ENCODE data around the gene PITPNC1. TPM values are rescaled to one million over a fixed set of nuclear protein-coding genes. Genes with fewer than 3 reads are reported as not detected.

PITPNC1 gene
- total RNA-seq, 1 donor from 2014 or later = 25.4 TPM

- peak; percentile 87 for ATAC-seq
- Histone ChIP-seq H3K27ac (peak overlapping the region; percentile 49), H3K9me3 (no peaks in the 10 kb centered on the region), H3K4me1 (peaks cover 21% of the 10 kb centered on the region), H3K36me3 (no peaks in the 10 kb centered on the region), H3K4me3 (no peak overlapping the region), H3K27me3 (no peaks in the 10 kb centered on the region)
- TF ChIP-seq CTCF (IDR thresholded peaks at IDR 0.05) = no peak
- no peak for DNase-seq
- intact Hi-C loops (cut with DNase I) = no loop called here
Observed at GRCh38 chr17:67390646-67391361, 13.7 kb downstream of the PITPNC1 start.

GRCh38 chr17:67392111-67392510, 15.0 kb downstream of the PITPNC1 start:
- no peaks in the 10 kb centered on the region for H3K9me3 ChIP-seq
- no peak for TF ChIP-seq CTCF (IDR thresholded peaks at IDR 0.05)
- intact Hi-C loops (cut with DNase I) = no loop called here
- DNase-seq (no peak), ATAC-seq (no peak)
- H3K27me3 ChIP-seq = no peaks in the 10 kb centered on the region
- no peaks in the 10 kb centered on the region for H3K36me3 ChIP-seq
- H3K4me1 ChIP-seq = peaks cover 21% of the 10 kb centered on the region
- no peak overlapping the region for H3K27ac ChIP-seq
- no peak overlapping the region for H3K4me3 ChIP-seq

GRCh38 chr17:67393809-67394397, 16.8 kb downstream of the PITPNC1 start:
- no peak overlapping the region for H3K4me3 ChIP-seq
- no peak overlapping the region for H3K27ac ChIP-seq
- peaks cover 21% of the 10 kb centered on the region for H3K4me1 ChIP-seq
- TF ChIP-seq CTCF (IDR thresholded peaks at IDR 0.05) = no peak
- no peaks in the 10 kb centered on the region for H3K36me3 ChIP-seq
- ATAC-seq = no peak
- DNase-seq = no peak
- no peaks in the 10 kb centered on the region for H3K27me3 ChIP-seq
- intact Hi-C loops (cut with DNase I) = no loop called here
- no peaks in the 10 kb centered on the region for H3K9me3 ChIP-seq

- DNase-seq = no peak
- H3K4me1 ChIP-seq = peaks cover 5% of the 10 kb centered on the region
- H3K4me3 ChIP-seq = no peak overlapping the region
- no peaks in the 10 kb centered on the region for H3K27me3 ChIP-seq
- TF ChIP-seq CTCF (IDR thresholded peaks at IDR 0.05) = no peak
- no peaks in the 10 kb centered on the region for H3K36me3 ChIP-seq
- intact Hi-C loops (cut with DNase I) = no loop called here
- no peak for ATAC-seq
- no peaks in the 10 kb centered on the region for H3K9me3 ChIP-seq
- H3K27ac ChIP-seq = no peak overlapping the region
Observed at GRCh38 chr17:67399676-67400075, 22.6 kb downstream of the PITPNC1 start.

GRCh38 chr17:67400193-67400592, 23.1 kb downstream of the PITPNC1 start:
- intact Hi-C loops (cut with DNase I) = no loop called here
- H3K4me1 ChIP-seq = peaks cover 5% of the 10 kb centered on the region
- no peak overlapping the region for H3K27ac ChIP-seq
- no peaks in the 10 kb centered on the region for H3K27me3 ChIP-seq
- H3K9me3 ChIP-seq = no peaks in the 10 kb centered on the region
- DNase-seq (no peak), ATAC-seq (no peak)
- H3K36me3 ChIP-seq = no peaks in the 10 kb centered on the region
- H3K4me3 ChIP-seq = no peak overlapping the region
- no peak for TF ChIP-seq CTCF (IDR thresholded peaks at IDR 0.05)

All from upper lobe of right lung (tissue), 1 donor.